HG03025 (cell line): ENCODE results near the gene ARHGEF9.
"Not testable (repeated sequence)": the region's sequence is repeated elsewhere in the genome, so short reads cannot be mapped to it uniquely, and the experiment has no call there.

Experiments used
- ATAC-seq: cut with Tn5 transposase; IDR thresholded peaks from one replicate; pipeline ENCODE4 v1.9.1; 2021; ENCODE audit warnings: mild to moderate bottlenecking, moderate library complexity; ENCODE audit not compliant: unreplicated experiment, low FRiP score

ARHGEF9 gene

DNA sequence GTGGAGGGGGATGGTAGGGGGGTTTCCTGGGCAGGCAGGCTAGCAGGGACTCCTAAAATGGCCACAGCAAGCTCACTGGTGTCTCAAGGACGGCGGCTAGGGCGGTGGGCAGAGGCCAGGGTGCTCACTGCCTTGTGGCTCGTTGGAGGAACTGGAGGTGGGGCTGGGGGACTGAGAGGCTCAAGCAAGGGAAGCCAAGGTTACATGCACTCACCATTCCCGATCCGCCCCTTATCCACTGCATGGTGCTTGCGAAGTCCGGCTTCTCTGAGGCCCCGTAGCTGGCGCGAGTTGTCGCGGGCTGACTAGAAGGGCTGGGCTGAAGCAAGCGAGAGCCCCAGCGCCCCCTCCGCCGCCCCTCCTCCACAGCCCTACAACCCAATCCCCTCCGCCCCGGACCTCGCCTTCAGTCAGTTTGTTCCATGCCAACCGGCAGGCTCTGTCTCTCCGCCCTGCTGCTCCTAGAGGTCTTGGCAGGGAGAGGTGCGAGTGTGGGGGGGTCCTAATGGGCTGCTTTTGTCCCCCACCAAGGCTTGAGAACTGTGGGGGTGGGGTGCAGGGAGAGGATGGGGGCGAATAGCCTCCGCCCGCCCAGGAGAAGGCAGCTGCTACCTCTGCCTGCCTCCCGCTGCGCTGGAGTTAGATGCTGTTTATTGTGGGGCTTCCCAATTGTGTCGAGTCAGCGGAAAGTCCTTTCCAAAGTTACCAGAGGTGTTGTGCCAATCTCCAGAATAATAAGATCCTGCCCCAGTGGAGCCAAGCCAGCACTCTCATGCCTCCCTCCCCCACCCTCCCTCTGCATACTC lies at the start of gene ARHGEF9:
ARHGEF9 (minus strand) TSS at position 313 of the 806 bp plus-strand sequence; CDS start at position 244, 69 bp downstream.
- no peak for ATAC-seq

DNA sequence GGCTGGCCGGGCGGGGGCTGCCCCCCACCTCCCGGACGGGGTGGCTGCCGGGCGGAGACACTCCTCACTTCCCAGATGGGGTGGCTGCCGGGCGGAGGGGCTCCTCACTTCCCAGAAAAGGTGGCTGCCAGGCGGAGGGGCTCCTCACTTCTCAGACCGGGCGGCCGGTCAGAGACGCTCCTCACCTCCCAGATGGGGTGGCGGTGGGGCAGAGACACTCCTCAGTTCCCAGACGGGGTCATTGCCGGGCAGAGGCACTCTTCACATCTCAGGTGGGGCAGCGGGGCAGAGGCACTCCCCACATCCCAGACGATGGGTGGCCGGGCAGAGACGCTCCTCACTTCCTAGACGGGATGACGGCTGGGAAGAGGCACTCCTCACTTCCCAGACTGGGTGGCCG lies 40.4 kb upstream of the ARHGEF9 start:
- ATAC-seq, result not testable (repeated sequence)

DNA sequence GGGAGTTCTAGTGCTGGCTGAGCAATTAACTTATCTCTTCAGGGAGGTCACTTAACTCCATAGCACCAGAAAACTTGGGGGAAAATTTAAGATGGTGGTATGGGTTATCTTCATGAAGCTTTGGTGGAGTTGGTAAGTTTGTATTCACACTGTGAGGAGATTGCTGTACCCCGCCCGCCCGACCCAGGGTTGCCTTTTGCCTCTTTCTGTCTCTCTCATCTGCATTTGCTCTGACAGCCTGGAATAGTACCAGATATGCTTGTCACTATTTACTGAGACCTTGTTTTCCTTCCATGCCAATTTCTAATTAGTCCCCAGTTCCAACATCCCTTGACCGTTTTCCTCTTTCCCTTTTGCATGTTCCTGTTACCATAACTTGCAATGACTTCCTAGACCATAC lies 33.1 kb upstream of the ARHGEF9 start:
- no peak for ATAC-seq

DNA sequence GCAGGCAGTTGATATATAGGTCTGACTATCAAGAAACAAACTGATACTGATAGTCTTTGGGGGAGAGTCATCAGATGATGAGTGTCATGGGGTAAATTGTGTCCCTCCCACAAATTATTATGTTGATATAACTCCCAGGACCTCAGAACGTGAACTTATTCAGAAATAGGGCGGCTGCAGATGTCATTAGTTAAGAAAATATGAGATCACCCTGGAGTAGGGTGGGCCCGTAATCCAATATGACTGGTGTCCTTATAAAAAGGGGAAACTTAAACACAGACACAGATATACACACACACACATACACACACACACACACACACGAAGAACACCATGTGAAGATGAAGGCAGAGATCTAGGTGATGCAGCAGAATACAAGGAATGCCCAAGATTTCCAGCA lies 32.7 kb upstream of the ARHGEF9 start:
- no peak for ATAC-seq

DNA sequence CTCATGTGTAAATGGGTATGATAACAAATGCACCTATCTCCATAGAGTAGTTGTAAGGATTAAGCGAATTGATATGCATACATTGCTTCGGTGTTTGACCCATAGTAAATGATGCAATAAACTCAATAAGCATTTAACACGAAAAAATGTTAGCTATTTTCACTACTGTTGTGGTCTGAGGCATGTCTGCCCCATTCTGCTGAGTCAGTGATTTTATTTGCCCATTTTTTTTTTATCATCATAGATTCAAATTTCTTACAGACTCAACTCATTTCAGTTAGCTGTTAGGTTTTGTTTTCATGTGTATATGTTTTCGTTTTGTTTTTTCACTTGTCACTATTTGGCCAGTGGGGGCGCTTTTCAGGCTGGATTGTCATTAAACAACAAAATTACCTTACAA lies 27.8 kb upstream of the ARHGEF9 start:
- no peak for ATAC-seq

DNA sequence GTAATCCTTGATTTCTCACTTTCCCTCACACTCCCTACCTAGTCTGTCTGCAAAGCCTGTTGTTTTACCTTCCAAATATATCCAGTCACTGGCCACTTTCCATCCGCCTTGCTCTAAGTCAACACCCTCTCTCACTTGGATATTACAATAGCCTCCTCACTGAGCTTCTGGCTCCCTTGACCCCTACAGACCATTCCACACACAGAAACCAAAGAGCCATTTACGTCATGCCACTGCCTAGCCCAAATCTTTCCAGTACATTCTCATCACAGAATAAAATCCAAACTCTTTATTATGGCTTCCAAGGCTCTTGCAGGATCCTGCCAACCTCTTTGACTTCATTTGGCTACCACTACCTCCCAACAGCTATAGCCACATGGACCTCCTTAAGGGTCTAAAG lies 25.7 kb upstream of the ARHGEF9 start:
- no peak for ATAC-seq

DNA sequence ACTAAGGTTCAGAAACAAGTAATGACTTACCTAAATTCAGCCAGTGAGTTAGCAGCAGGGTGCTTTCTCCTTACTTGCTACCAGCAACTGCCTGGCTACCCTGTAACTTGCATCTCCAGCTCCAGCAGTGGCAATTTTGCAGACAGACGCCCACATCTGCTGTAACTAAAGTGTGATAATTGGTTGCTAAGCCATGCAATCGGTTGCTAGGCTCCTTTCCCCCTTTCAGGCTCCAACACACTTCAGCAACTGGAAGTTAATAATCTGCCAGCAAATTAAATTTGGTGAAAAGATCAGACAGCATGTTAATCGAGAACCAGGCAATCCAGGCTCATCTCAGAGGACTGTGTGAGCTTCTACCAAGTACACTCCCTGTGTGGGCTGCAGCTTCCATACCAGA lies 24.2 kb upstream of the ARHGEF9 start:
- no peak for ATAC-seq

DNA sequence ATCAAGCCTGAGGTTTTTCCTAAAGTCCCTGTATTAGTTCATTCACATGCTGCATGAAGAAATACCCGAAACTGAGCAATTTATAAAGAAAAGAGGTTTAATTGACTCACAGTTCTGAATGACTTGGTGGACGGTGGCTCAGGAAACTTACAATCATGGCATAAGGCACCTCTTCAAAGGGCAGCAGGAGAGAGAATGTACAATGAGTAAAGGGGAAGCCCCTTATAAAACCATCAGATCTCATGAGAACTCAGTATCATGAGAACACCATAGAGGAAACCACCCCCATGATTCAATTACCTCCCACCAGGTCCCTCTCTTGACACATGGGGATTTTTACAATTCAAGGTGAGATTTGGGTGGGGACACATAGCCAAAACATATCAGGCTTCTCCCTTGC lies 10.4 kb upstream of the ARHGEF9 start:
- not testable (repeated sequence) for ATAC-seq

DNA sequence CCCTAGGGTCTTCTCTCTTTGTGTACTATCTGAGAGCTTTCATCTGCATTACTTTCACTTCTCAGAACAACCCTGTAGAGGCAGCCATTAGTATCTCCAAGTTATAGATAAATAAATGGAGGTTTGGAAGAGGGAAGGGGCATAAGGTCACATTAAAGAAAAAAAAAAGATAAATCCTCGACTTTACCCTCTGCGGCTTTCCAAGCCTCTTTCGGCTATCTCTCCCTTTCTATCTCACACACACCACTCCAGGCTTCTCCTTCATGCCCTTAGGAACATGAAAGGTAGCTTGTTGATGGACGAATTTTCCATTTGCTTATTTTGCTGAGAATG lies 660 bp upstream of the ARHGEF9 start:
- no peak for ATAC-seq

DNA sequence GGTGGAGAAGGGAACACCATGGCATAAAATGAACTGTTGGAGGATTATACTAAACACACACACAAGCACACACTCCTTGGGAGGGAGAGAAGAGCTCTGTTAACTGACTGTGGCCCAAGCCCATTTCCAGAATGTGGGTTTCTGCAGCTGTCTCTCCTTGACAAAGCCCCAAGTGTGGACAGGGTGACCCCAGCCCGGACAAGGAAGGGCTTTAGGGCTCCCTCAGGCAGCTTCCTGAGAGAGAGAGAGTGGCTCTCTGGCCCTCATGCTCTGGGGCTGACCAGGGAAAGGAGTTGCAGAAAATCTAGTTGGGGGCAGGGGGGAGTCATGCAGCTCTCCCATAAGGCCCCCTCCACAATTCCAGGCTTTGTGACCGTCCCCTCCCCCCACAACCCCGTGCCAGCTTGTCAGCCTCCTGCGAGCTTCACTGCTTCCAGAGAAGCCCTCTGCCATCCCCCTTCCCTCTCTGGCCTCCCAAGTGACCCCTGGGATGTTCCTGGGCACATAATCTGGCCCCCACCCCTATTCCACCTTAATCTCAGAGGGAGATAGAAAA lies 590 bp downstream of the ARHGEF9 start:
- no peak for ATAC-seq

DNA sequence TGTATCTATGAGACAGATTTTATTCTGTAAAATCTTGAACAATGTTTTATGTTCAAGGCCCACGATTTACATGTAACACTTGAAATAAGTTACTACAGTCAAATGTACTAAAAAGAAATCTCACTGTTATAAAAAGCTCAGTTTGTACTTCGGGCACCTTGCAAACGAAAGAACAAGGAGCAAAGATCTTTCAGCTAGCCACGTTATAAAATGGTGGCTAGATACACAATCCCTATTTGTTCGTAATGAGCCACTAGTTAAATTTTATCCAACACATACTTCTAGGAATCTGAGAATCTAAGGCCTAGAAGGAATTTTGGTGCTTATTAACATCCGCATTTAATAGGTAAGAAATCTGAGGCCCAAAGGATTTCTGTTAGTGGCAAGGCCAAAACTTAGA lies 2.5 kb downstream of the ARHGEF9 start:
- no peak for ATAC-seq

DNA sequence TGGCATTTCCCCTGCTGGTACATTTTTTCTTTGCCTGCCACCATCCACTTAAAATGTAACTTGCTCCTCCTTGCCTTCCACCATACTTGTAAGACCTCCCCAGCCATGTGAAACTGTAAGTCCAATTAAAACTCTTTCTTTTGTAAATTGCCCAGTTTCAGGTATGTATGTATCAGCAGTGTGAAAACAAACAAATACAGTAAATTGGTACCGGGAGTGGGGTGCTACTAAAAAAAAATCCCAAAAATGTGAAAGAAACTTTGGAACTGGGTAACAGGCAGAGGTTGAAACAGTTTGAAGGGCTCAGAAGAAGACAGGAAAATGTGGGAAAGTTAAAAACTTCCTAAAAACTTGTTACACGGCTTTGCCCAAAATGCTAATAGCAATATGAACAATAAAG lies 16.3 kb downstream of the ARHGEF9 start:
- ATAC-seq, result no peak

DNA sequence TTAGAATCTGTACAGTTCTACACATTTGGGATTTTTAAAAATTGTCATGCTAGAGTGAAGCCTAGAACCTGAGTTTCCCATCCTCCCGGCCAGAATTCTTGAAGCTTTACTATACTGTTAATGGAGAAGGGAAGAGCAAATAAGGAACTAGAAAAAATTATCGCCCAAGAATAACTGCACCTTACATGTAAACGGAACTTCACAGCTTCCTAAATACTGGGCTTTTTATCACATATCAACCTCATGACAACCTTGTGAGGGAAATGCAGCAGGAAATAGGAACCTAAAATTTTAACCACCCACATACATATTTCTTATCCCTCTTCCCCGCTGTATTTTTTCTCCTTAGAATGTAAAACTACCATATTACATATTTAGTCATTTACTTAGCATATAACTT lies 19.3 kb downstream of the ARHGEF9 start:
- ATAC-seq, result no peak

DNA sequence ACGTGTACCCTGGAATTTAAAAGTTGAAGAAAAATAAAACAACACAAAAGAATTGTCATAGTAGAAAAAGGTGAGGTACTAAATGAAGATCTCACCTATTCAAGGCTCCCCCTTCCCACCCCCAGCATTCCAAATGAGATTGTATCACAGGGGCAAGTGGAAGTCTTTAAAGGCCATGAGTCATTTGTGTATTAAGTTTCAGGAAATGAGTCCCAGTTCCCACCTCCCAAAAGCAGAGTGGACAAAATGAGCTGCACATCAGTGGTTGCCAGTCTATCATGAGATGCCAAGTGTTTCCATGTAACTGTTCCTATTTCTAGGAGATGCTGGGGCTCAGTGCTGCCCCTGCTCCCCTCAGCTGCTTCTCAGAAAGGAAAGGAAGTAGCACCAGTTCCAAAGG lies 20.1 kb downstream of the ARHGEF9 start:
- no peak for ATAC-seq

DNA sequence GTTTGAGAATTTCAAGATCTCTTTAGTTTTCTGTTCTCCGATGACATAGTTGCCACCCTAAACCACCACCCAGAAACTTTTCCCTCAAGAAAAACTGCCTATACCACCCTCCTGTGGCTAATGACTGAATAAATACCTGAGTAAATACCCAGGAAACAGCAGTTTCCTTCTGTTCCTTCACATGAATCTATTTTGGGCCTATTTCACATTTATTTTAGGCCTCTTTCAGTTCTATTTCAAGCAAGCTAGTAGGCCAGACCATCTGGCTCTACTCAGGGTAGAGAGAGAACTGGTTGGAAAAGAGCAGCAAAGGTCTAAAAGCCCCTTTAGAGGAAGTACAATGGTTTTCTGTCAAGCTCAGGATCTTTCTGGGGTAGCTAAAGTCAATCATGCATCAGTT lies 23.4 kb downstream of the ARHGEF9 start:
- peak; percentile 56 for ATAC-seq

DNA sequence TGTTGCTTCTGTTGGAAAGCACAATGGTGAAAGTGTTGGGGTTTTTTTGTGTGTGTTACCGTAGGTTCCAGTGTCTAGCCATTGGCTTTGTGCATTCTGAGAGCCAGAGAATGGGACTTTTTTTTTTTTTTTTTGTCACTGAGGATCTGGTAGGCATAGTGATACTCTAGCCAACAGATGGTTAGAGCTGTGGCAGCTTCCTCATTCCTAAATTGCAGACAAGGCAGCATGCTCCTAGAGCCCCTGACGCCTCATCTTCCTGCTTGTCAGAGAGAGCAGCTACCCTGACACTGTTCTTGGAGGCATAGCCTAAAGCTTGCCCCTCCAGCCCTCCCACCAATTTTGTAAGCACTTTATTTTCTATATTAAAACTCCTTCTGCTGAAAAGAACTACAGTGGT lies 27.0 kb downstream of the ARHGEF9 start:
- no peak for ATAC-seq

DNA sequence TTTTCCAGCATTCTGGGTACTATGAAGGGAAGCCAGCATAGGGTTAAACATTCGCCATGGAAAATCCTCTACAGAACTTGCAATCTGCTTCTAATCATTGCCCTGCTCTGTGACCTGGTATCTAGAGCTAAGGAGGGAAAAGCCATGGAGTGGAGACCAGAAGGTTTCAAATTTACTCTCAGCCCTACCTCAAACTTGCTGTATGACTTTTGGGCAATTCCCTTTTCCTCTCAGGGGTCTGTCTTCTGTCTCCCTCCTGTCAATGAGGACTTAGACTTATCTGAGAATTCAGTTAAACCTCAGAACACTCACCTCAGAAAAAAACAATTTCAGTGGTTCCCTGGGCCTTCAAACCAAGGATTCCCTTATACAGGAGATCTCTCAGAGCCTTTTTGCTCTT lies 29.1 kb downstream of the ARHGEF9 start:
- ATAC-seq, result no peak

DNA sequence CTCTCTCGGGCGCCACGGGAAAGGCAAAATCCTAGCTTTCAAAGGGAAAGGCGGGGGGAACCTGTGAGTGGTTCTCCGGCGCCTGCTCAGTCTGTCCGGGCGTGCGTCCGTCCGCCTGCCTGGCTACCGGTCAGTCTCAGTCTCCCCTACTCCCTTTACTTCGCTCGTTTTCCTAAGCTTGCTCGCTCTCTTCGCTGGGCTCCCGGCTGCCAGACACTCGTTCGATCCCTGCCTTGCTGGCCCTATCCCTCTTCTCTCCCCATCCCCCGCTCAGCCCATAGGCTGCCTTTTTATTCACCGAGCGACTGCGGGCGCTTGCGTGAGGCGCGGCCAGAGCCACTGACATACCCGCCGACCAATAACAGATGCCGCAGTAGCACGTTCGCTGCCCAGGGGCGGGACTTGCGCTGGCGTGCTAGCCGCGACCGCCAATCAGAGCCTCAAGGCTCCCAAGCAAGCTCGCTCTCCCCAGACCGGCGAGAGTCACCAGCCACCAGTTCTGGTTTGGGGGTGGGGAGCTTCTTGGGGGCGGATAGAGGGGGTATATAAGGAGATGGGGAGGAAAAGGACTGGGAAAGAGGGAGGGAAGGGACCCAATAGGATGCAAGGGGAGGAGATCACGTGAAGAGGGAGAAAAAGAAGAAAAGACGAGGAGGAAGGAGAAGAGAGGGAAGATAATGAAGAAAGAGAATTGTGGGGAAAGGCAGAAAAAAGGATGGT lies 30.0 kb downstream of the ARHGEF9 start:
- peak; percentile 94 for ATAC-seq

DNA sequence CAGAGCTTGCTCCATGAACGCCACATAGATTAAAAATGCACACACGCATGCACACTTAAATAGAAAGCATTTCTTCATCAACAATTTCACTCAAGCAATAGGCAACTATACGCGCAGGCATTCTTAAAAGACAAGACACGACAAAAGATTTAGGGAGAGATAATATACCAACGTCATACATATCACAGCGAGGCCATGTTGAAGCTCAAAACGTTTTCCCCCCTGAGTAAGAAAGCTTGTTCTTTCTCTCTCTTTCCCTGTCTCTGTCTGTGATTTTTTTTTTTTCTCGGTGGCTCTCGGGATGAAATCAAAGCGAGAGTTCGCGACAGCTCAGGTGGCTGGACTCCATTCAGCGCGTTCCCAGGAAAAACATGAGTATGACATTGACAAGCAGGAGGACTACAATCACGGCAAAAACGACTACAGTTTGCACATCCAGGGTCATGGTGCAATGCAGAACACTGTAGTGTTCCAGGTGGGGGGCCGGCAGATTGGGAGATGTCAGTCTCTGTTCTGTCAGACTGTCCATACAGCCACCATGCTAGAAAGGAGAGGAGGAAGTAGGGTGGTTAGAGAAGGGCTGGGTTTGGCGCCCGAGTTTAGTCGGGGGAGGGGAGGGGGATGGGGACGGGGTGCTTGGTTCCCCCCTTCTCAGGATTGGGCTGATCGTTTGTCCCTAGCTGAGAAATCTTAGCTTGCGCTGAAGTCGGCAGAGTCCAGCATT lies 30.7 kb downstream of the ARHGEF9 start:
- ATAC-seq, result peak; percentile 33

DNA sequence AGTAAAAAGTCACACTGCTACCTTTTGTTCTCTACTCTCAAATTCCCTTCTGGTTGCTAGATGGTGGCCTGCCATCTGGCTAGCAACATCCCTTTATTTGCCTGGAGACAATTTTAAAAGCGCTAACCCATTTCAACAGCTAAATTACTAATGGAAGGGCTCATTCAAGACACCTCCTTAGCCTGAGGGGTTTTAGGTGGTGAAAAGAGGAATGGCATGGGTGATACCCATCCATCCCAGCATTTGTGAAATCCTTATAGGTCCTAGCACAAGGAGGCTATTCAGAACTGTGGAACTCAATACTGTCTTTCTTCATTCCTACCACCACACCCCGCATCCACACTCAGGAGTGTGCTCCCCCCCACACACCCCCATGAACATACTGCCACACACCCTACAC lies 33.5 kb downstream of the ARHGEF9 start:
- ATAC-seq, result no peak

DNA sequence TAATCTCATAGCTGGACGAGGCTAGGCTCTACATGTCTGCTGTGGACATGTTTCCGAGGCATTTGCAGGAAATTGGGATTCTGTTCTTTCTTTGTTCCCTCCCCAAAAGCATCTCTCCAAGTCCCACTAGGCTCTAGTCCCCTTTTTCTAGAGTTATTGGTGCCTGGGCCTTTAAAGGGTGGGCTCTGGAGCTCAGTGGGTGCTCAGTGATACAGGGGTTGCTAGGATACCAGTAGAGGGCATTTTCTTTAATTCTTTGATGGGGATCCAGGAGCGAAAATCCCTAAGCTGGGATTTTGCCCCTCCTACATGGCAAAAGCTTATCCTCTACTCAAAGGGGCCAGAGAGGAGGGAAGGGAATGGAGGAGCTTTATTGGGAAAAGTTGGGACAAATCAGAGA lies 34.2 kb downstream of the ARHGEF9 start:
- no peak for ATAC-seq
